OCI-LY3 (cell line): ENCODE measurements around the gene TFAP2B.

Experiments
- CTCF ChIP-seq: fragments of 200-600, 300-600 bp; sonication (generic); IDR thresholded peaks from 2 replicates; pipeline ENCODE4 v1.5.1; 2014; ENCODE audit warnings: antibody characterized with exemption, low read length, low read depth
- EZH2phosphoT487 ChIP-seq: fragments of 200-600 bp; shearing (Covaris generic); IDR thresholded peaks from 2 replicates; pipeline ENCODE4 v1.6.1; 2018; ENCODE audit warnings: antibody characterized with exemption, mixed run types, low read depth

- TF ChIP-seq CTCF (no peak), EZH2phosphoT487 (no peak)
Observed at GRCh38 chr6:50826037-50826761, 7.5 kb downstream of the TFAP2B start.
